GM19099 (cell line): Measurements from ENCODE around the gene PC.

Experiments used
- POLR2A ChIP-seq: IDR thresholded peaks from 3 replicates; pipeline ENCODE4 v1.6.1; 2011; ENCODE audit warnings: low read depth; ENCODE audit not compliant: insufficient read length; ENCODE audit errors: extremely low read depth

PC gene

DNA sequence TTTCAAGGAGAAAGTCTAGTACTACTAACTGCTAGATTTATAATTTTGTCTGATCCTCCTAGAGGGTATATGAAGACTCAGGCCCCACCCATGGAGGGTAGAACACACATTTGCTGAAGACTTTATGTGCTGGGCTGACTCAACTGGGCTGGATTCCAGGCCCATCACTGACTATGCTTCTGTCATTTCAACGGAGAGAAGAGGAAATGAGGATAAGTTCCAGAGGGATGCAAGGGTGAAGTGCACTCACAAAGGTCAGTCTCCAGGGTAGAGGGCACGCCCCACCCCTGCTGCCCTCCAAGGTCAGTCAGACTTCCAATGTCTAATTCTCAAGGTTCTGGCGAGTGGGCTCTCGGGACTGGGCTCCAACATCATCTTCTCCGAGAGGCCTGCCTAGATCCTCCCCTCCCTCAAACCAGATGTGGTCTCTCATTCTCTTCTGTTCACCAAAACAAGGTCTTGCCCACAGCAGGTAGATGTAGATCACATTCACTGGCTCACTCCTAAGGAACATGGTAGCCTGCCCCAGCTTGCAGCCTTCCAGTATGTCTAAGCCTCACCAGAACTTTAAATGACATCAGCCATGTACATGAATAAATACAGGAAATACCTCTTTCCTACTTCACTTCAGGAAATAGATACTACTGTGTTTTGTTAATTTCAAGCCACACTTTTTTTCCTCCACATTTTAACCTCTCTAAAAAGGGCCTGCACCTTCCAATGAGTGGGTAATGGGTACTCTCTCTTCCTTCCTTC lies 9.7 kb upstream of the PC start:
- no peak for TF ChIP-seq POLR2A

DNA sequence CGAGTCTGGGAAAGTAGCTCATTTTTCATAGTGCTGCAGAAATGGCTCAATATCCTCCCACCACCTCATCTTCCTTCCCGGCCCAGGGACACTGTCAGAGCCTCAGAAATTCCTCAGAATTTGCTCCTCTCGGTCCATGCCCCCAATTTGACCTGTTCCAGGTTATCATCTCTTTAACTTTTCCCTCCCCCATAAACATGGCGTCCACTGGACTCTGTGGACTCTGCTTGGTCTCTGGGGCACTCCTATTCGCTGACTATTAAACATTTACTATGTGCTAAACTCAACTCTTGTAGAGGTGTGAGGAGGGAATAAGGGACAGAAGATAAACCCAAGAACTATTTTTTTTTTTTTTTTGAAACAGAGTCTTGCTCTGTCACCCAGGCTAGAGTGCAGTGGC lies 8.2 kb upstream of the PC start:
- TF ChIP-seq POLR2A = no peak

DNA sequence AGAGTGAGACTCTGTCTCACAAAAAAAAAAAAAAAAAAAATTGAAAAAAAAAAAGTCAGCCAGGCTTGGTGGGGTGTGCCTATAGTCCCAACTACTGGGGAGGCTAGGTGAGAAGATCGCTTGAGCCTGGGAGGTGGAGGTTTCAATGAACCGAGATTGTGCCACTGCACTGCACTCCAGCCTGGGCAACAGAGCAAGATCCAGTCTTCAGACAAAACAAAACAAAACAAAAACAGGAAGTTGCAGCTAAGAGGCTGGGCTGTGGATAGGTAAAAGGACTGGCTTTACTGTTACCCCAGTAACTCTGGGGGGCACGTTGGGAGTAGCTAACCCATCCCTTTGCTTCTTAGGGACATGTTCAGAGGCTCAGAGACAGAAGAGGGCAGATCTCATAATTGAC lies 6.3 kb upstream of the PC start:
- no peak for TF ChIP-seq POLR2A

DNA sequence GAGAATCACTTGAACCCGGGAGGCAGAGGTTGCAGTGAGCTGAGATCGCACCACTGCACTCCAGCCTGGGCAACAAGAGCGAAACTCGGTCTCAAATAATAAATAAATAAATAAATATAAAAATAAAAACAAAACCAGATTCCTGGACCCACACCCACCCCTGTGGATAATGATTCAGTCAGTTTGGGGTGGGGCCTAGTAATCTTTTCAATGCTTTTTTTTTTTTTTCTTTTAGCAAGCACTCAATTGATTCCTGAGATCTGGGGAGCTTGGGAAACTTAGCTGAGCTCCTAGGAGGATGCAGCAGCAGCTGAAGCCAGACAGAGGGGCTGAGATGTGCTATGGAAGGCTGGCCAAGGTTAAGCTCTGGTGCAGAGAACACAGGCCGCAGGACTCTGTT lies 4.6 kb upstream of the PC start:
- TF ChIP-seq POLR2A = no peak

DNA sequence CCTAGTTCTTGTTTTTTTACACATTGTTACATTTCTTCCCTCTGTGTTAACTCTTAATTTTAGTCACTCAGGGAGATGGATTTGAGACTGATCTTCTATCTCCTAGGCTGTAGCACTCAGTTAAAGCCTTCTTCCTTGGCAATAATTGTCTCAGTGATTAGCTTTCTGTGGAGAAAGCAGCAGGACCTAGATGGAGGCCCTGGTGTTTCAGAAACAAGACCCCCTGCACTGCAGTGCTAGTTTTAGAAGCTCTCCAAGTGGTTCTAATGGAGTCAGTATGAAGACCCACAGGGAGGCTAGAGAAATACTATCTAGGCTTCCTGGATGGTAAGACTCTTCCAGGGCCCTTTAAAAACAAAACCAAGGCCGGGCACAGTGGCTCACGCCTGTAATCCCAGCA lies 4.1 kb upstream of the PC start:
- no peak for TF ChIP-seq POLR2A

DNA sequence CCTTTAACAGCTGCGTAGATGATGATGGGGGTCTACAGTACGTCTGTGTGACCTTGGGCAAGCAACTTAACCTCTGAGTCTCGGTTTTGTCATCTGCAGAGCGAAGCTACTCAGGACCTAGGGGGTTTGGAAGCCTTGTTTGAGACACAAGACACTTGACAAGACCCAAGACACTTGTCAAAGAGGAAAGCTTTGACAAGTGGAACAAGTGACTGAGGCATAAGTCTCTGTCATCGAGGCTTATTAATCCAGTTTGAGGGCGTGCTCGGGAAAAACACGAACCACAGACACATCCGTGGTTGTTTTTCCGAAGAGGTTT lies 732 bp upstream of the PC start:
- TF ChIP-seq POLR2A = no peak

DNA sequence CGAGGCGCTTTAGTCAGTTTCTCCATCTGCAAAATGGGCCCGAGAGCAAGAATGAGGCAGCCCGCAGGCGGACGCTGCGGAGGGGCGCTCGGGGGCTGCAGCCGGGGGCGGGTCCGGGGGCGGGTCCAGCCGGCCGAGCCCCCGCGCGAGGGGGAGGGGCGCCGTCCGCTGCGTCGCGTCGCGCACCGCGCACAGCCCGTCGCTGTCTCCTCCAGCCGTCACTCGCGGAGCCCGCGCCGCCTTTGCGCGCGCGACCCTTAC lies 282 bp downstream of the PC start:
- TF ChIP-seq POLR2A = no peak

DNA sequence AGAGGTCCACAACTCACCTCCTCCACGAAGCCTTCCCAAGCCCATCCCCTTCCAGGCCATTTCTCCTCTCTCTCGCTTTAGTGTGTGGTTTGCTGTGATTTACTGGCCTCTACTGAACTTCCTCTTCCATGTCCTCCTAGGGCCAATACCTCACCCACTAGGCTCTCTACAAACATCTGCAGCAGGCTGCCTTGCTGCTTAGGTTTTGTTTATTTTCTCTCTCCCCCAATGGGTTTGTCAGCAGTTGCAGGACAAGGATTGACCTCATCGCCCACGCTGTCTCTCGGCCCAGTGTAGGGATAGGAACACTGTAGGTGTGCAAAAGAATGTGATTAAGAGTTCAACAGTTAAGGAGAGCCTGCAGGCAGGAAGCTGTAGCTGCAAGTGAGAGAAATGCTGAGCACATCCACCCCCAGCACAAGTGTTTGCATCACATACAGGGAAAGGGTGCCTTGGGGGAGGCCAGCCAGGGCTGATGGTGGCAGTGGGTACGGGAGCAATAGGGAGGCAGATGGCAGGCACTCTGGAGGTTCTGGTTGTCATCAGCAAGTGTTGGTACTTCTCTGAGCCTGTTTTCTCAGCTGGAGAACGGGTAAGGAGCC lies 1.4 kb downstream of the PC start:
- no peak for TF ChIP-seq POLR2A

DNA sequence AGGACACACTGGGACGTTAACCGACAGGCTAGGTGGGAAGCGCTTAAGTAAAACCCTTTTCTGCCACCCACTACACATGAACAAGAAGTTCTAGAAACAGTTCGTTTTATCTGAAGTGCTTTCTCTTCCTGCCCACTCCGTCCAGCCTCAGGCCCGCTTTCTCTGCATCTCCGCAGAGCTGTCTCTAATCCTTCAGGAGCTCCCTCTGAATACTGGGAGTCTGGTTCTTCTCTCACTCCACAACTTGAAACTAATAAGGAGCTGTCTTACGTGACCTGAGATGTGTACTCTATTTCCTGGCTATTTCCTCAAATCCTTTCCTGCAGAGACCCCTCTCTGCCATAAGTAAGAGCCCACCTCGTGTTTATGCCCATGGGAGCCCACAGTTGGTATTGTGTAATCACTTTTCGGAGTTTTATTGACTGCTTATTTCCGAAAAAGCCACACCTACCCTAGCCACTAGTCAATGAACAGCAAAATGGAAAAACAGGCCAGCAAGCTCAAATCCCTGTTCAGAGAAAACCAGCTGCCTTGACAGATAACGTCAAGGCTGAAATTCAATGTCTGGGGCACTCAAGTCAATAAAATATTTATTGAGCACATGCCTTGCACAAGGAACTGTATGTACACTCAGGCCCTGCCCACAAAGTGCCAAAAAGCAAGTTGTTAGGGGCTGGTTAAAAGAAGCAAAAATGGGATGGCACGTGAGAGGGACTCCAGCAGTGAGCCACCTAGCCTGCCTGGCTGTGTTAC lies 4.9 kb downstream of the PC start:
- no peak for TF ChIP-seq POLR2A

DNA sequence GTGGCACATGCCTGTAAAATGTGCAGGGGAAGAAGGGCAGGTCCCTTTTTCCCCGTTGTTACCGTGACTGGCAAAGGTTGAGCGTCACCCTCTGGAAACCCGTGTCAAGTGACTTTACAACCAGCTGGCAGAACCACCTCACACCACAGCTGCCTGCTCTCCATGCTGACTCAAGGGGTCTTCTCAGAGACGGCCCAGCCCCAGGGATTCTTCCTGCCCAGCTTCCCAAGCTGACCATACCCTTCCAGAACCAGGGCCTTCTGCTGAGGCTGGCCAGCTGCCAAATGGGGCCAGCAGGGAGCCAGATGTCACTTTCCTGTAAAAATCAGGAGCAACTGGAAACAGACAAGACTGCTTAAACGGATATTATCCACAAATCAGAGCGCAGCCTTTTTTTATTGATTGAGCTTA lies 6.3 kb downstream of the PC start:
- no peak for TF ChIP-seq POLR2A

DNA sequence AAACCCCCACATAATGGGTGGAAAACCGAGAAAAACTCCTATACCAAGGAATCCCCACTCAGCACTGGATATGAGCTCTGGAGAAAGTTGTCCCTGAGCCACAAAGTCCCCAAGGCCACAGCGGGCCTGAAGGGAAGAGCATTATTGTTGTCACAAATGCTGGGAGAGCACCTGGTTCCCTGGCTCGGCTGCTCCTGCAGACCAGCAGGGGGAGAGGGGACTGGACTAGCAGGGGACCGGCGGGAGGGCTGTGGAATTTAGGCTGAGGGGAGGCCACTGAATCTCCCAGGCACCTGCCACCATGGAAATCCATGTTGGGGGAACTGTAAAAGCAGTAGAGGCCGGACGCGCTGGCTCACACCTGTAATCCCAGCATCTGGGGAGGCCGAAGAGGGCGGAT lies 7.0 kb downstream of the PC start:
- TF ChIP-seq POLR2A = no peak

DNA sequence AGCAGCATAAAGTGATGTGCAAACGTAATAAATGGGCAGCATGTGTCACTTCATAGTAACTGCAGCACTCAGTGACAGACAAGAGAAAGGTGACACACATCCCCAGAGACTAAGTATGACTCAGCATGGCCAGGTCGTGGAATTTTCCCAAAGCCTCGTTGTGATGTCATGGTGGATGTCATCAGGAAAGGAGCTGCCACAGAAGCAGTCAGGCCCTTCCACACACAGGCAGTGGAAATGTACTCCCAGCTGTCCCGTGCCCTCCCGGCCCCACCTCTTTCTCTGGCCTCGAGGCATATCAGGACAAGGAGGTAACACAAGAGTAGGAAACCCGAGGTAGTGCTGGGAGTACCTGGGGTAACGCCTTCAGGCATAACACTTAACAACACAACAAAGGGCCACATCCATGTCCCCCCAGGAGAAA lies 8.1 kb downstream of the PC start:
- TF ChIP-seq POLR2A = no peak

DNA sequence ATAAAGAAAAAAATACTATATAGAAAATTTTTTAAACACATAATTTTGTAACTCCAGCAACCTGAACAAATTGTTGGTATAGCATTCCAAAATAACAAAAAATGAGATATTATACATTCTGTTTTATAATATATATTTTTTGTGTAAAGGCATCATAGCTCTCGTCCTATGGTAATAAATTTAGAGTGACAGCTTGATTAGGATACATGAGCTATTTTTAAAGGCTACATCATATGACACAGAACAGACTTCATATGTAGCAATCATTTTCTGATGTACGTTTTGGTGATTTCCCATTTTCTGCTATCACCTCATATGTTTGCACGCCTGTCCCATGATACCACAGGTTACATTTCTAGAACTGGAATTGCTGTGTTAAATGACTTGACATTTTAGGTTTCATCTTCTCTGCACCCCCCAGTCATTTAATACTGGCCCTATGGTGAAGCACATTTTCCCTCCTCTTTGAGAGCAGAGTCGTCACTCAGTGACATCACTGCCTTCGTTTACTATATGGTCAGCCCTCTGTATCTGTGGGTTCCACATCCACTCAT lies 19.5 kb downstream of the PC start:
- no peak for TF ChIP-seq POLR2A

DNA sequence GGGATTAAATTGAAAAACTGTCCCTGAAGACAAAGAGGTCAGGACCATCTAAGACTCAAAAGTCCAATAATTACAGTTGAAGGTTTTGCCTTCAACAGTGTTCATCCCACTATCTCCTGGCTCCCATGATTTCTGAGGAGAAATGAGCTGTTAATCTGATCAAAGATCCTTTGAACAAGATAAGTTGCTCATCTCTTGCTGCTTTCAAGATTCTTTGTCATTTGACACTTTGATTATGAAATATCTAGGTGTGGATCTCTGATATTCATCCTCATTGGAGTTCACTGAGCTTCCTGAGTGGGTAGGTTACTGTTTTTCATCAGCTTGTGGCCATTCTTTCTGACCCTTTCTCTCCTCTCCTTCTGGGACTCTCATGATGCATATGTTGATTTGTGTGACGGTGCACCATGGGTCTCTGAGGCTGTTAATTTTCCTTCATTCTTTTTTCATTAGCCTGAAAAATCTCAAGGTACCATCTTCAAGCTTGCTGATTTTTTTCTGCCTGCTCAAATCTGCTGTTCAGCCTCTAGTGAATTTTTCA lies 20.9 kb downstream of the PC start:
- no peak for TF ChIP-seq POLR2A

DNA sequence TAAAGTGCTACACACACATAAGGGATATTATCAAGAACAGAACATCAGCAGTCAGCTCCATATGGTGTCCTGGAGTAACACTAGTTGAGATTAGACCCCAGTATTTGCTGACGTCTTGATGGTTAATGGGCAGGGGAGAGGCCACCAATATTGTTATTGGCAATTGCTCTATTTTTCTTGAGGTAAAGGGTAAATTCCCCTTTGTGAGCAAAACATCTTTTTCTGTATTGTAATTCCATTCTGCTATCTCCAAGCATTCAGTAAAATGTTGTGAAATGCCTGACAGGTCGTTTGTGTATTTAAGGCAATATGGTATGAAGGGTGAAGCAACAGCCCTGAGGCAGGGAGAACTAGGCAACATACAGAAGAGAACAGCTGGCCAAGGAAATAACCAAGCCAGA lies 21.9 kb downstream of the PC start:
- no peak for TF ChIP-seq POLR2A

DNA sequence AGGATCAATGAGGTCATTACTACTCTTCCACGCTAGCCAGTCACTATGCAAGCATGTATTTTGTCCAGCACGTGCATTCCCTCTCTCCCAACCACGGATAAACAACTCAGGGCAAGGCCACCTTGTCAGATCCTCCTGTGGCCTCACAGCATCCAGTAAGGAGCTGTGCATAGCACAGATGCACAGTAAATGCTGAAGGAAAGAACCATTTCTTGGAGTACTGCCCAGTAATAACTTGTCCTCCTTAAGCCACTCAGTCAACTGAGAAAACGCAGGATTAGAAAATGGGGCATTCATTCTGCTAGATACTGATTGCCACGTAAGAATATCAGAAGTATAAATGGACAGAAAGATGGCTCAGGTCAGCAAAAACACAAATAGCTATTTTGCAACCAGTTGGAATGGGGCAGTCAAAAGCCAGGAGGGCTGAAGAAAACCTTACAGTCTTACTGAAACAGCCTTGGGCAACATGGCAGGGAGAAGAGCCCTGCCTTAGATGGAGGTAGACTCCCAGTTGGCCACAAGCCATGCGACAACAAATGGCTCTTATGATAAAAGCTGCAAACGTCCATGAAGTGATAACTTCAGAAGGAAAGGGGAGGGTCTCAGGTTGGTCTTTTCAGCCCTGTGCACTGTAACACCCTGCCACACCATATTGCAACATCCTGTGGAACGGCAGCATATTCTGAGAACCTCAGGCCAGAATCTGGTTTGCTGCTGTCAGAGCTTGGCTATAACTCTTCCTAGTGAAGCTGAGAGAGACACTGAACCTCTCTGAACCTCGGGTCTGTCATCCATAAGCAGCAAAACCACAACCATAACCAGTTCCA lies 23.0 kb downstream of the PC start:
- TF ChIP-seq POLR2A = no peak

DNA sequence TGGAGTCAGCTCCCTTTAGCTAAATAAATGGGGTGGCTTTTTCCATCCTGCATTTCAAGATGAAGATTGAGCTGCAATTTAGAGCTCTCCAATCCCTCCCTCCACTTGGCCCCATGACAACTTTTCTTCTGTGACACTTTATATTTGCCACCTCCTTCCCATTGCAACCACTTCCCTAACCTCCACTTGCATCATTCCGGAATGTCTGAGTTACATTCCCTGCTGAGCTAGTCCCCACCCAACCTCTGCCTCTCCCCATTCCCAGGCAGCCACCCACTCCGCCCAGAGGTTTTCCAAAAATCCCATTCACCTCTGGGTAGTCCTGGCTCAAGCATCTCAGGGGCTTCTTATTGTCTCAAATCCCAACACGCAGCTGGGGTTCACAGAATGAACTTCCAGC lies 24.7 kb downstream of the PC start:
- no peak for TF ChIP-seq POLR2A
